OCI-LY3 (cell line): ENCODE results near the gene ZNF512.
A peak's percentile ranks its signal among the peaks of the same experiment; 100 is the strongest.
"Not testable (repeated sequence)": the region's sequence is repeated elsewhere in the genome, so short reads cannot be mapped to it uniquely, and the experiment has no call there.

ENCODE experiments used
- H2AFZ ChIP-seq: fragments of 200-600, 300-600 bp; shearing (Covaris generic); 2 replicates; pipeline ENCODE4 v1.6.0; 2014; ENCODE audit warnings: antibody characterized with exemption, low read depth, low read length
- H3K27ac ChIP-seq: fragments of 200-600, 300-600 bp; sonication (generic); 2 replicates; pipeline ENCODE4 v1.5.1; 2014; ENCODE audit warnings: mild to moderate bottlenecking, low read length, moderate library complexity, mixed read lengths
- H3K27me3 ChIP-seq: fragments of 200-600, 300-600 bp; sonication (generic); 2 replicates; pipeline ENCODE4 v1.6.1; 2014; ENCODE audit warnings: low read depth, low read length, mixed read lengths
- H3K36me3 ChIP-seq: fragments of 200-600, 300-600 bp; sonication (generic); replicated peaks from 2 replicates; pipeline ENCODE3; 2014; ENCODE audit warnings: low read depth, low read length, mixed read lengths
- H3K4me1 ChIP-seq: fragments of 300-600, 200-600 bp; sonication (generic); 2 replicates; pipeline ENCODE4 v1.6.1; 2014; ENCODE audit warnings: low read length, mixed read lengths
- H3K4me2 ChIP-seq: fragments of 200-600, 300-600 bp; sonication (generic); 2 replicates; pipeline ENCODE4 v1.6.1; 2014; ENCODE audit warnings: low read length, mixed read lengths
- H3K4me3 ChIP-seq: fragments of 300-600, 200-600 bp; sonication (generic); 2 replicates; pipeline ENCODE4 v1.5.1; 2014; ENCODE audit warnings: antibody characterized with exemption, mild to moderate bottlenecking, low read length, moderate library complexity
- H3K79me2 ChIP-seq: fragments of 300-600, 200-600 bp; shearing (Covaris generic); 2 replicates; pipeline ENCODE4 v1.6.1; 2014; ENCODE audit warnings: mild to moderate bottlenecking, low read length, mixed read lengths
- H3K9ac ChIP-seq: fragments of 300-600, 200-600 bp; shearing (Covaris generic); 2 replicates; pipeline ENCODE4 v1.6.0; 2014; ENCODE audit warnings: mild to moderate bottlenecking, low read length, moderate library complexity
- H3K9me3 ChIP-seq: fragments of 200-600, 300-600 bp; shearing (Covaris generic); 2 replicates; pipeline ENCODE4 v1.6.1; 2014; ENCODE audit warnings: low read length, mixed read lengths; ENCODE audit not compliant: insufficient read depth
- H4K20me1 ChIP-seq: fragments of 200-600, 300-600 bp; sonication (generic); 2 replicates; pipeline ENCODE4 v1.6.1; 2016; ENCODE audit warnings: low read length, mixed read lengths; ENCODE audit not compliant: insufficient read depth
- CTCF ChIP-seq: fragments of 200-600, 300-600 bp; sonication (generic); IDR thresholded peaks from 2 replicates; pipeline ENCODE4 v1.5.1; 2014; ENCODE audit warnings: antibody characterized with exemption, low read length, low read depth
- EZH2phosphoT487 ChIP-seq: fragments of 200-600 bp; shearing (Covaris generic); IDR thresholded peaks from 2 replicates; pipeline ENCODE4 v1.6.1; 2018; ENCODE audit warnings: antibody characterized with exemption, mixed run types, low read depth

Gene ZNF512

DNA sequence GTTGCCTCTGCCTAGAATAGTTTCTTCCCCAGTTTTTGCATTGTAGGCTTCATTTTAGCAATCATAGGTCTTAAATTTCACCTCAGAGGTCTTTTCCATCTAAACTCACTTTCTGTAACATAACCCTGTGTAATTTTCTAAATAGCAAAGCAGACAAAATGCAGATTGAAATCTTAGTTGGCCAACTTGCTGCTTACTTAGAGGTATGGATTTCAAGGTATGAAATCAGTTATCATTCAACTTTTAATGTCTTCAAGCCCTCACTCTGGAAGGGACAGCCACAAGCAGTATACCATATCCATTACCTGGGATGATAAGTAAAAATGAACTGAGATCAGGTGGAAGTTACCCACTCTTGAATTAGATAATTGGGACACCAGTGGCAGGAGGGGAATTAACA is 42.1 kb downstream of the ZNF512 start:
- H3K27me3 ChIP-seq, result no peaks in the 10 kb centered on the region
- no peak overlapping the region for H2AFZ ChIP-seq
- peaks cover 26% of the 10 kb centered on the region for H3K4me1 ChIP-seq
- H3K79me2 ChIP-seq, result peaks cover 11% of the 10 kb centered on the region
- H3K9me3 ChIP-seq, result no peaks in the 10 kb centered on the region
- H4K20me1 ChIP-seq, result no peaks in the 10 kb centered on the region
- TF ChIP-seq EZH2phosphoT487 (no peak), CTCF (no peak)
- H3K4me2 ChIP-seq, result no peak overlapping the region
- no peak overlapping the region for H3K27ac ChIP-seq
- H3K9ac ChIP-seq, result no peak overlapping the region
- H3K4me3 ChIP-seq, result no peak overlapping the region
- peaks cover 33% of the 10 kb centered on the region for H3K36me3 ChIP-seq

- H3K4me2 ChIP-seq, H3K9ac ChIP-seq, H3K4me3 ChIP-seq, H3K9me3 ChIP-seq, H2AFZ ChIP-seq, H3K27ac ChIP-seq, H4K20me1 ChIP-seq, H3K27me3 ChIP-seq: not testable (repeated sequence)
- Histone ChIP-seq H3K79me2 (peaks cover 11% of the 10 kb centered on the region), H3K4me1 (peaks cover 26% of the 10 kb centered on the region), H3K36me3 (peaks cover 29% of the 10 kb centered on the region)
These were observed 43.5 kb downstream of the ZNF512 start for GRCh38 chr2:27626323-27626722.

GRCh38 chr2:27626921-27627320 is 44.1 kb downstream of the ZNF512 start:
- H3K4me2 ChIP-seq, H2AFZ ChIP-seq, H3K27me3 ChIP-seq, H3K9me3 ChIP-seq, H3K4me3 ChIP-seq, H4K20me1 ChIP-seq, H3K27ac ChIP-seq, H3K9ac ChIP-seq: not testable (repeated sequence)
- H3K36me3 ChIP-seq, result peaks cover 28% of the 10 kb centered on the region
- H3K4me1 ChIP-seq, result peaks cover 26% of the 10 kb centered on the region
- peaks cover 11% of the 10 kb centered on the region for H3K79me2 ChIP-seq

DNA sequence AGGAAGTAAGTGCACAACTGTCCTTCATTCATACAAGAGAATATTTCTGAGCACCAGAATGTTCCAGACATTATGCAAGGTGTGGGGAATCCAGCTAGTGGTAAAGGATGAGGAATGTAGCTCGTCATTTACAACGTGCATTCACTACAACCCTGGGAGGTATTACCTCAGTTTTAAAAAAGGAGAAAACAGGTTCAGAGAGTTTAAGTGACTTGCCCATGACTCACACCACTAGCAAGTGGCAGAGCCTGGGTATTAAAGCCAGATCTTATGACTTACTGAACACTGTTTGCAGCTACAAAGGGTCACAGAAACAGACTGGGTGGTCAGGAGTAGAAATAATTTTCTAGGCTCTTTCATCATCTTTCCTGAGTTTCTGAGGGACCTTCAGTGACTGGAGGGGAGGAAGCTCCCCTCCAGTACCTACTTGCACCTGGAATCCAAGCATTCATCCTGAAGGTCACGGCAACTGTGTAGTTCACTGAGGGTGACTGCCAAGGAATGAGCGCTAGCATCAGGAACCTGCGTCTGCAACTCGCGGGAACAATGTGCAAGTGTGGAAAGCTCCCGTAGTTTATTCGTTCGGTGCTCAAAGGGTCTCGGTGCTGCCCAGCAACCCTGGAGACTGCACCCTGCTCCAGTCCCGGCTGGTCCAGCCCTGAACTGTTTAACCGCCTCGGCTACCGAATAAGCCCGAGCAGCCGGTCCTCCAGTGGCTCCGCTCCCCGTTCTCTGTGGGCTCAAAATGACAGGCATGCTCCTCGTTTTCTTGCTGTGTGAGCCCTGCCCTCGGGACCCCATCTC is 45.3 kb downstream of the ZNF512 start:
- no peak for TF ChIP-seq EZH2phosphoT487
- no peak for TF ChIP-seq CTCF
- peak overlapping the region; percentile 87 for H3K4me3 ChIP-seq
- H3K9ac ChIP-seq, result peak overlapping the region; percentile 87
- no peak overlapping the region for H3K27ac ChIP-seq
- peaks cover 11% of the 10 kb centered on the region for H3K79me2 ChIP-seq
- peak overlapping the region; percentile 41; the same call in 1 of the 2 replicates for H2AFZ ChIP-seq
- H3K27me3 ChIP-seq, result no peaks in the 10 kb centered on the region
- H3K4me1 ChIP-seq, result peaks cover 20% of the 10 kb centered on the region
- H3K4me2 ChIP-seq, result peak overlapping the region; percentile 92
- no peaks in the 10 kb centered on the region for H3K9me3 ChIP-seq
- peaks cover 26% of the 10 kb centered on the region for H3K36me3 ChIP-seq
- no peaks in the 10 kb centered on the region for H4K20me1 ChIP-seq
